Ishikawa (cell line): ENCODE results near the gene KIF12.

ENCODE experiments used
- CEBPB ChIP-seq: IDR thresholded peaks from 2 replicates; pipeline ENCODE4 v1.6.1; 2012
- CREB1 ChIP-seq: IDR thresholded peaks from 2 replicates; pipeline ENCODE4 v1.6.1; 2012; ENCODE audit warnings: low read depth
- EGR1 ChIP-seq: IDR thresholded peaks from 2 replicates; pipeline ENCODE4 v1.6.1; 2012
- EP300 ChIP-seq: IDR thresholded peaks from 2 replicates; pipeline ENCODE4 v1.6.1; 2012; ENCODE audit warnings: borderline replicate concordance
- FOXM1 ChIP-seq: IDR thresholded peaks from 2 replicates; pipeline ENCODE4 v1.6.1; 2012; ENCODE audit warnings: low read depth, borderline replicate concordance
- NFIC ChIP-seq: IDR thresholded peaks from 2 replicates; pipeline ENCODE4 v1.6.1; 2012
- RAD21 ChIP-seq: IDR thresholded peaks from 2 replicates; pipeline ENCODE4 v1.6.1; 2012; ENCODE audit warnings: low read depth
- TAF1 ChIP-seq: IDR thresholded peaks from 2 replicates; pipeline ENCODE4 v1.6.1; 2012; ENCODE audit warnings: low read depth, mild to moderate bottlenecking
- TCF12 ChIP-seq: IDR thresholded peaks from 2 replicates; pipeline ENCODE4 v1.6.1; 2012; ENCODE audit warnings: low read depth
- TEAD4 ChIP-seq: IDR thresholded peaks from 2 replicates; pipeline ENCODE4 v1.6.1; 2012
- USF1 ChIP-seq: IDR thresholded peaks from 2 replicates; pipeline ENCODE4 v1.6.1; 2012
- YY1 ChIP-seq: IDR thresholded peaks from 2 replicates; pipeline ENCODE4 v1.6.1; 2012; ENCODE audit warnings: low read depth
- ZBTB7A ChIP-seq: IDR thresholded peaks from 2 replicates; pipeline ENCODE4 v1.6.1; 2012; ENCODE audit warnings: low read depth
- TF ChIP-seq, protein P1 (sequence below): IDR thresholded peaks from 2 replicates; pipeline ENCODE4 v1.6.1; 2012; ENCODE audit warnings: low read depth, mild to moderate bottlenecking
- TF ChIP-seq, protein P2 (sequence below): IDR thresholded peaks from 2 replicates; pipeline ENCODE4 v1.6.1; 2012

The KIF12 gene

DNA sequence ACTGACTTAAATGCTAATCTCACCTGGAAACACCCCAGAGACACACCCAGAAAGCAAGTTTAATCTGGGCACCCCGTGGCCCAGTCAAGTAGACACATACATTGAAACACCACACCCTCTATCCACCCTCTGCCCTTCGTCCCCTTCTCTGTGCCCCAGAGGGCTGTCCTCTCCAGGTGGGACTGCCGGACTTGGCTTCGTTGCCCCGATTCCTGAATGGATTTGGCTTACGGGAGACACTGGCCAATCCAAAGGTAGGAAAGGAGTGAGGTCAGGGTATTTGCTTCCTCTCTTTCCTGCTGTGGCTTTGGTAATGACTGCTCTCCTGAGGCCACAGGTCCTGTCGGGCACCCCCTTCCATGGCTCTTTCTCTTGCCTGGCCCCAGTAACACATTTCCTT lies 31.0 kb upstream of the KIF12 start:
- TF ChIP-seq, protein P1, sequence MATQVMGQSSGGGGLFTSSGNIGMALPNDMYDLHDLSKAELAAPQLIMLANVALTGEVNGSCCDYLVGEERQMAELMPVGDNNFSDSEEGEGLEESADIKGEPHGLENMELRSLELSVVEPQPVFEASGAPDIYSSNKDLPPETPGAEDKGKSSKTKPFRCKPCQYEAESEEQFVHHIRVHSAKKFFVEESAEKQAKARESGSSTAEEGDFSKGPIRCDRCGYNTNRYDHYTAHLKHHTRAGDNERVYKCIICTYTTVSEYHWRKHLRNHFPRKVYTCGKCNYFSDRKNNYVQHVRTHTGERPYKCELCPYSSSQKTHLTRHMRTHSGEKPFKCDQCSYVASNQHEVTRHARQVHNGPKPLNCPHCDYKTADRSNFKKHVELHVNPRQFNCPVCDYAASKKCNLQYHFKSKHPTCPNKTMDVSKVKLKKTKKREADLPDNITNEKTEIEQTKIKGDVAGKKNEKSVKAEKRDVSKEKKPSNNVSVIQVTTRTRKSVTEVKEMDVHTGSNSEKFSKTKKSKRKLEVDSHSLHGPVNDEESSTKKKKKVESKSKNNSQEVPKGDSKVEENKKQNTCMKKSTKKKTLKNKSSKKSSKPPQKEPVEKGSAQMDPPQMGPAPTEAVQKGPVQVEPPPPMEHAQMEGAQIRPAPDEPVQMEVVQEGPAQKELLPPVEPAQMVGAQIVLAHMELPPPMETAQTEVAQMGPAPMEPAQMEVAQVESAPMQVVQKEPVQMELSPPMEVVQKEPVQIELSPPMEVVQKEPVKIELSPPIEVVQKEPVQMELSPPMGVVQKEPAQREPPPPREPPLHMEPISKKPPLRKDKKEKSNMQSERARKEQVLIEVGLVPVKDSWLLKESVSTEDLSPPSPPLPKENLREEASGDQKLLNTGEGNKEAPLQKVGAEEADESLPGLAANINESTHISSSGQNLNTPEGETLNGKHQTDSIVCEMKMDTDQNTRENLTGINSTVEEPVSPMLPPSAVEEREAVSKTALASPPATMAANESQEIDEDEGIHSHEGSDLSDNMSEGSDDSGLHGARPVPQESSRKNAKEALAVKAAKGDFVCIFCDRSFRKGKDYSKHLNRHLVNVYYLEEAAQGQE, result no peak
- TF ChIP-seq ZBTB7A (no peak), USF1 (no peak), TEAD4 (no peak), EGR1 (no peak), TAF1 (no peak), FOXM1 (no peak), TCF12 (no peak), NFIC (no peak), CEBPB (no peak), CREB1 (no peak), RAD21 (no peak), EP300 (no peak), YY1 (no peak)
- TF ChIP-seq, protein P2, sequence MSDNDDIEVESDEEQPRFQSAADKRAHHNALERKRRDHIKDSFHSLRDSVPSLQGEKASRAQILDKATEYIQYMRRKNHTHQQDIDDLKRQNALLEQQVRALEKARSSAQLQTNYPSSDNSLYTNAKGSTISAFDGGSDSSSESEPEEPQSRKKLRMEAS, result no peak

- TF ChIP-seq USF1 (no peak), YY1 (no peak), RAD21 (no peak), EGR1 (no peak), TEAD4 (no peak), TCF12 (no peak), ZBTB7A (no peak), CEBPB (no peak), FOXM1 (no peak), TAF1 (no peak), EP300 (no peak), NFIC (no peak), CREB1 (no peak)
- TF ChIP-seq, protein P1, result no peak
- TF ChIP-seq, protein P2, result no peak
Measured at GRCh38 chr9:114126247-114127060, 27.4 kb upstream of the KIF12 start.

DNA sequence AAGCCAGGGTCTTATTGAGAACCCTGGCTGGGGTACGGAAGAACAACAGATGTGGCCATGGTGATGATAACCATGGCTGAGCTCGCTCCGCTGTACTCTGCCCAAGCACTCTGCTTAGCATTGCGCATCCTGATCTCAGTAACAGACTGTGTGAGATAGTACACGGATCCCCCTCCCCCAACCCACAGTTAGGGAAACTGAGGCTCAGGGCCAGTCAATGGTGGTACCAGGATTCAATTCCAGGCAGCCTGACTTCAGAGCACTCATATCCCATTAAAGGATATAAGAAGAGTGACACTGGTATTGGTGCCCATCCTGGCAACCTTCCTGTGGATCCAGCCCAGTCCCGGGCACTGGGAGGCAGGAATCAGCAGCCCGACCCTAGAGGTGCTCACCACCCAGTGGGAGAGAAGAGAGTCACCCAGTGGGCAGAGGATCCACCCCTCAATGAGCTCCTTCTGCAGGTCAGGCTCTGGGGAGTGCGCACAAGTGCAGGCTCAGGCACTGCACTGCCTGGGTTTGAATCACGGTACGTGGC lies 26.5 kb upstream of the KIF12 start:
- TF ChIP-seq ZBTB7A (no peak), RAD21 (no peak), TCF12 (no peak)

GRCh38 chr9:114124666-114125475 lies 25.8 kb upstream of the KIF12 start:
- no peak for TF ChIP-seq CREB1
- TF ChIP-seq NFIC, result no peak
- TF ChIP-seq ZBTB7A, result no peak
- no peak for TF ChIP-seq YY1
- no peak for TF ChIP-seq RAD21
- no peak for TF ChIP-seq FOXM1
- no peak for TF ChIP-seq TAF1
- no peak for TF ChIP-seq USF1
- TF ChIP-seq, protein P1, result no peak
- TF ChIP-seq, protein P2, result no peak
- TF ChIP-seq TCF12, result no peak
- TF ChIP-seq TEAD4, result no peak
- no peak for TF ChIP-seq EGR1
- TF ChIP-seq EP300, result no peak
- no peak for TF ChIP-seq CEBPB
